GM23248 (cell line): ENCODE results near the gene TMBIM1. TPM values are rescaled to one million over a fixed set of nuclear protein-coding genes. Genes with fewer than 3 reads are reported as not detected.

ENCODE experiments used
- DNase-seq: peaks from one replicate; pipeline ENCODE4 v3.0.0-alpha.2; 2015
- H2AFZ ChIP-seq: fragments of 200-600 bp; sonication (generic); 2 replicates; pipeline ENCODE4 v1.6.1; 2016; ENCODE audit warnings: antibody characterized with exemption
- H3F3A ChIP-seq: fragments of 200-600 bp; sonication (generic); 2 replicates; pipeline ENCODE4 v1.6.1; 2016; ENCODE audit warnings: mild to moderate bottlenecking, antibody characterized with exemption, mixed run types; ENCODE audit not compliant: insufficient read depth
- H3K27ac ChIP-seq: fragments of 200-600 bp; sonication (generic); 2 replicates; pipeline ENCODE4 v1.5.1; 2016; ENCODE audit warnings: mild to moderate bottlenecking
- H3K27me3 ChIP-seq: fragments of 200-600 bp; sonication (generic); replicated peaks from 2 replicates; pipeline ENCODE4 v1.6.1; 2016; ENCODE audit warnings: mild to moderate bottlenecking; ENCODE audit not compliant: insufficient read depth
- H3K36me3 ChIP-seq: fragments of 200-600 bp; sonication (generic); 2 replicates; pipeline ENCODE4 v1.6.1; 2016; ENCODE audit warnings: low read depth, mild to moderate bottlenecking
- H3K4me1 ChIP-seq: fragments of 200-600 bp; sonication (generic); 2 replicates; pipeline ENCODE4 v1.6.1; 2016; ENCODE audit warnings: mild to moderate bottlenecking; ENCODE audit not compliant: insufficient read depth
- H3K4me2 ChIP-seq: fragments of 200-600 bp; sonication (generic); one replicate; pipeline ENCODE4 v1.6.1; 2016; ENCODE audit warnings: mild to moderate bottlenecking; ENCODE audit not compliant: unreplicated experiment
- H3K4me3 ChIP-seq: fragments of 200-600 bp; sonication (generic); 2 replicates; pipeline ENCODE4 v1.5.1; 2016; ENCODE audit warnings: mild to moderate bottlenecking
- H3K79me2 ChIP-seq: fragments of 200-600 bp; sonication (generic); 2 replicates; pipeline ENCODE4 v1.6.1; 2016; ENCODE audit warnings: mild to moderate bottlenecking; ENCODE audit not compliant: insufficient read depth
- H3K9ac ChIP-seq: fragments of 200-600 bp; sonication (generic); 2 replicates; pipeline ENCODE4 v1.6.1; 2016; ENCODE audit warnings: mild to moderate bottlenecking
- H3K9me2 ChIP-seq: fragments of 200-600 bp; sonication (generic); 2 replicates; pipeline ENCODE4 v1.6.1; 2016; ENCODE audit warnings: mixed run types, mild to moderate bottlenecking, moderate library complexity; ENCODE audit not compliant: insufficient read depth
- H3K9me3 ChIP-seq: fragments of 200-600 bp; sonication (generic); one replicate; pipeline ENCODE4 v1.6.1; 2017; ENCODE audit warnings: low read depth
- H4K20me1 ChIP-seq: fragments of 200-600 bp; sonication (generic); 2 replicates; pipeline ENCODE4 v1.6.0; 2016; ENCODE audit not compliant: insufficient read depth
- EZH2 ChIP-seq: fragments of 200-600 bp; sonication (generic); IDR thresholded peaks from 2 replicates; pipeline ENCODE4 v1.6.1; 2018; ENCODE audit warnings: antibody characterized with exemption, mild to moderate bottlenecking; ENCODE audit not compliant: insufficient read depth, poor library complexity, severe bottlenecking
- EZH2phosphoT487 ChIP-seq: fragments of 200-600 bp; sonication (generic); IDR thresholded peaks from 2 replicates; pipeline ENCODE4 v1.6.1; 2018; ENCODE audit warnings: antibody characterized with exemption, moderate library complexity, mild to moderate bottlenecking, low read depth; ENCODE audit not compliant: insufficient read depth
- WGBS, 2 experiments: methylation state at CpG; one replicate each; pipeline ENCODE4 v1.1.6; 2015 to 2017; ENCODE audit warnings: low lambda C conversion rate in 2 of 2, low coverage in 1 of 2; ENCODE audit errors: missing lambda C conversion rate in 2 of 2; 5-methylcytosine and 5-hydroxymethylcytosine counted together
- in situ Hi-C: fragments of 300-500 bp; cut with MboI; formaldehyde crosslinking; loops from 2 replicates; pipeline ENCODE4 v1.15.0; 2020
- polyA plus RNA-seq: library from polyadenylated mRNA; unstranded; fragments of >200 nt; fragmentation: Nextera tagmentation; extraction: Ambion mirVana; gene quantifications from 2 replicates; pipeline ENCODE4 v1.2.1, GENCODE V29; 2016
- total RNA-seq: library from RNA; depleted of rRNA; stranded (reverse); fragments of >200 nt; shearing (Covaris generic); gene quantifications from 2 replicates; pipeline ENCODE4 v1.2.3, GENCODE V29; 2014

The TMBIM1 gene
- total and polyA plus RNA-seq, 2 experiments from 2014 or later: 166 to 178 TPM

- H3K36me3 ChIP-seq: no peaks in the 10 kb centered on the region
- H3K4me1 ChIP-seq: peaks cover 33% of the 10 kb centered on the region
- H3F3A ChIP-seq: peaks cover 26% of the 10 kb centered on the region
- H3K9ac ChIP-seq: peak overlapping the region; percentile 93
- H3K4me3 ChIP-seq: peak overlapping the region; percentile 89
- peaks cover 56% of the 10 kb centered on the region for H3K79me2 ChIP-seq
- H3K4me2 ChIP-seq: peak overlapping the region; percentile 92
- in situ Hi-C loops: no loop called here
- H3K27me3 ChIP-seq: no peaks in the 10 kb centered on the region
- H4K20me1 ChIP-seq: no peaks in the 10 kb centered on the region
- WGBS, 2 experiments: 18% methylated on average over 11 to 12 of the region's 12 CpGs
- TF ChIP-seq EZH2 (no peak), EZH2phosphoT487 (no peak)
- H3K9me2 ChIP-seq: no peaks in the 10 kb centered on the region
- DNase-seq: peak; percentile 55
- peak overlapping the region; percentile 95 for H2AFZ ChIP-seq
- peak overlapping the region; percentile 81 for H3K27ac ChIP-seq
- no peaks in the 10 kb centered on the region for H3K9me3 ChIP-seq
These were observed 820 bp downstream of the TMBIM1 start for GRCh38 chr2:218291318-218292047.

DNA sequence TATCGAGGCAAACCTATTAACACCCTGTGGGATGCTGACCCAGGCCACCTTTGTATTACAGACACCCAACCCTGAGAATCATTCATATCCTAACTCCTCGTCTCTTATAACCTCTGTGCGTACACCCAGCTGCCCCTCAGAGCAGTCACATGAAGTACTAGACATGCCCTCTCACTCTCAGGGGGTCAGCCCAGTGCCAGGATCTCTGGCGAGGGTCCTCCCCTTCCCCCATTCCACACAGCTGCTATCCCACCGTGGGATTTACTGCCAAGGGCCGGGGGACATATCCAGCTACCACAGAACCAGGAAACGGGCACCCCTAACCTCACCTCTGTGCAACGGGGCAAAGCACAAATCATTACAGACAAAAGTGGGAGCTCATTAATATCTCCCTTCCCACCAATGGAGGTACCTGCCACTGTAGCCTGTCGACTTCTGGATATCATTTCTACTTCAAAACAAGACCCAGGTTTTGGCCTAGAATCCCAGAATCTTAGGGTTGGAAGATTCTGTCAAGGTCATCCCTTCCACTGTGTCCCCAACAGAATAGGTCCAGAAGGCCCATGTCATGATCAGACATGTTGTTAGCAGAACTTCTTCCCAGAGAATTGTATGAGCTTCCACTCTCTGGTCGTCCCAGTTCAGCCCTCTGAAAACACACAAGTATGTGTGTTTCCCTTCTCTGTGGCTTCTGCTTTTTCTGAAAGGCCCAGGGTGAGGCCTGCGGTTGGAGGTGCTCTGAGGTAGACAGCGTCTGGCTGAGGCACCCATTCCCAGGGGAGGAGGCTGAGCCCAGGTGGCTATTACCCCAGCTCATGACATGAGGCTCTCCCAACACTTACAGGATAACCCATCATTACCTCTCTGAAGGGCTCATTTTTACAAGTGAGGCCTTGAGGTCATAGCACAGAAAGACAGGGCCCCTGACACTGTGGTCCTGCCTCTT is 1.7 kb downstream of the TMBIM1 start:
- Histone ChIP-seq H3K4me3 (peak overlapping the region; percentile 89), H3K27ac (peak overlapping the region; percentile 81), H4K20me1 (no peaks in the 10 kb centered on the region), H2AFZ (no peak overlapping the region), H3K79me2 (peaks cover 64% of the 10 kb centered on the region), H3K9me2 (no peaks in the 10 kb centered on the region), H3K4me1 (peaks cover 42% of the 10 kb centered on the region), H3K36me3 (no peaks in the 10 kb centered on the region), H3F3A (peaks cover 35% of the 10 kb centered on the region), H3K9ac (peak overlapping the region; percentile 93), H3K9me3 (no peaks in the 10 kb centered on the region), H3K4me2 (peak overlapping the region; percentile 92), H3K27me3 (no peaks in the 10 kb centered on the region)
- TF ChIP-seq EZH2phosphoT487 (no peak), EZH2 (no peak)
- 15 to 18% methylated on average over 12 of the region's 12 CpGs for WGBS, 2 experiments
- in situ Hi-C loops: no loop called here
- DNase-seq: peak; percentile 28

GRCh38 chr2:218289639-218290315 is 2.5 kb downstream of the TMBIM1 start:
- TF ChIP-seq EZH2phosphoT487 (no peak), EZH2 (no peak)
- Histone ChIP-seq H3K36me3 (no peaks in the 10 kb centered on the region), H3K4me3 (peak overlapping the region; percentile 89), H3K27me3 (no peaks in the 10 kb centered on the region), H3K4me2 (peak overlapping the region; percentile 92), H3F3A (peaks cover 43% of the 10 kb centered on the region), H3K9me3 (no peaks in the 10 kb centered on the region), H3K27ac (peak overlapping the region; percentile 81), H3K79me2 (peaks cover 72% of the 10 kb centered on the region), H3K9me2 (no peaks in the 10 kb centered on the region), H4K20me1 (no peaks in the 10 kb centered on the region), H3K4me1 (peaks cover 50% of the 10 kb centered on the region), H2AFZ (no peak overlapping the region), H3K9ac (peak overlapping the region; percentile 93)
- peak; percentile 84 for DNase-seq
- in situ Hi-C loops: no loop called here
- 8 to 16% methylated on average over 6 of the region's 6 CpGs for WGBS, 2 experiments
